ENCODE results near the gene MYO5C.

The MYO5C gene, protein sequence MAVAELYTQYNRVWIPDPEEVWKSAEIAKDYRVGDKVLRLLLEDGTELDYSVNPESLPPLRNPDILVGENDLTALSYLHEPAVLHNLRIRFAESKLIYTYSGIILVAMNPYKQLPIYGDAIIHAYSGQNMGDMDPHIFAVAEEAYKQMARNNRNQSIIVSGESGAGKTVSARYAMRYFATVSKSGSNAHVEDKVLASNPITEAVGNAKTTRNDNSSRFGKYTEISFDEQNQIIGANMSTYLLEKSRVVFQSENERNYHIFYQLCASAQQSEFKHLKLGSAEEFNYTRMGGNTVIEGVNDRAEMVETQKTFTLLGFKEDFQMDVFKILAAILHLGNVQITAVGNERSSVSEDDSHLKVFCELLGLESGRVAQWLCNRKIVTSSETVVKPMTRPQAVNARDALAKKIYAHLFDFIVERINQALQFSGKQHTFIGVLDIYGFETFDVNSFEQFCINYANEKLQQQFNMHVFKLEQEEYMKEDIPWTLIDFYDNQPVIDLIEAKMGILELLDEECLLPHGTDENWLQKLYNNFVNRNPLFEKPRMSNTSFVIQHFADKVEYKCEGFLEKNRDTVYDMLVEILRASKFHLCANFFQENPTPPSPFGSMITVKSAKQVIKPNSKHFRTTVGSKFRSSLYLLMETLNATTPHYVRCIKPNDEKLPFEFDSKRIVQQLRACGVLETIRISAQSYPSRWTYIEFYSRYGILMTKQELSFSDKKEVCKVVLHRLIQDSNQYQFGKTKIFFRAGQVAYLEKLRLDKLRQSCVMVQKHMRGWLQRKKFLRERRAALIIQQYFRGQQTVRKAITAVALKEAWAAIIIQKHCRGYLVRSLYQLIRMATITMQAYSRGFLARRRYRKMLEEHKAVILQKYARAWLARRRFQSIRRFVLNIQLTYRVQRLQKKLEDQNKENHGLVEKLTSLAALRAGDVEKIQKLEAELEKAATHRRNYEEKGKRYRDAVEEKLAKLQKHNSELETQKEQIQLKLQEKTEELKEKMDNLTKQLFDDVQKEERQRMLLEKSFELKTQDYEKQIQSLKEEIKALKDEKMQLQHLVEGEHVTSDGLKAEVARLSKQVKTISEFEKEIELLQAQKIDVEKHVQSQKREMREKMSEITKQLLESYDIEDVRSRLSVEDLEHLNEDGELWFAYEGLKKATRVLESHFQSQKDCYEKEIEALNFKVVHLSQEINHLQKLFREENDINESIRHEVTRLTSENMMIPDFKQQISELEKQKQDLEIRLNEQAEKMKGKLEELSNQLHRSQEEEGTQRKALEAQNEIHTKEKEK (N-terminal part only)

DNA sequence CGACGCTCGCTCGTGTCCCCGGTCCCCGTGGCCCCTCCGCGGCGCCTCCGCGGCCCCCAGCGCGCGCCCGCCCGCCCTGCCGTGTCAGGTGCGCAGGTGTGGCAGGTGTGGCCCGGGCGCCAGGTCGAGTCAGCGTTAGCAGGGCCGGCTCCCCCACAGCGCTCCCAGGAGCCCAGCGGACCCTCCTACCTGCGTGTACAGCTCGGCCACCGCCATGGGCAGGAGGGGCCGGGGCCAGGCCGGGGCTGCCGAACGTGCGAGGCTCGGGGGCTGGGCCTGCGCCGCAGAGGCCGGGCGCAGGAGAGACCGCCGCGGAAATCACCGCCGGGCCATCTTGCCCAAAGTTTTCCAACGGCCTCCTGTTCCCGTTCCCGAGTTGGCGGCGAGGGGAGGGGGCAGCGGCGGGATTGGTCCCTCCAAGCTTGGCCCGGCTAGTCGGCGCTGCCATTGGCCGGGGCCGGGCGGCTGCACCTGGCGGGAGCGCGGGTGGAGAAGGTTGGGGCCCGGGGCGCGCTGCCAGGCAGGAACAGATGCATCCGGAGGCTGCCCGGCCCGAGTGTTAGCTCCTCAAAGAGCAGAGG is at the start of gene MYO5C:
Gene MYO5C (minus strand): TSS at position 384 of the 581 bp plus-strand sequence. CDS start 168 bp downstream, at position 216.
- peak; percentile 91 for DNase-seq

DNA sequence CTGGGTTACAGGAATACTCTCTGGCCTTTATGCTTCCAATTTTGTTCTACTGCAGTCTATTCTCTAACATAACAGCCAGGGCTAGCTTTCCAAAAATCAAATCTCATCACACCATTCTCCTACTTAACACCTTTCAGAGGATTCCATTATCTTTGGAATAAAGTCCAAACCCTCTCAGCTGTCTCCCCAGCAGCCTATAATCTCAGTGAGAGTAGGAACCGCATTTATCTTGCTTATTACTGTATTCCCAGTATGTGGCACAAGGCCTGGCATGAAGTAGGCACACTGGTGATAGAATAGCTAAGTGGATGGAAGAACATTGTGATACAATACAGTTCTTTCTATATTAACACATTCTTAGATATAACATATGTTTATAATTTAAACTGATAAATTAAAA is 49.0 kb upstream of the MYO5C start:
- no peak for DNase-seq

DNA sequence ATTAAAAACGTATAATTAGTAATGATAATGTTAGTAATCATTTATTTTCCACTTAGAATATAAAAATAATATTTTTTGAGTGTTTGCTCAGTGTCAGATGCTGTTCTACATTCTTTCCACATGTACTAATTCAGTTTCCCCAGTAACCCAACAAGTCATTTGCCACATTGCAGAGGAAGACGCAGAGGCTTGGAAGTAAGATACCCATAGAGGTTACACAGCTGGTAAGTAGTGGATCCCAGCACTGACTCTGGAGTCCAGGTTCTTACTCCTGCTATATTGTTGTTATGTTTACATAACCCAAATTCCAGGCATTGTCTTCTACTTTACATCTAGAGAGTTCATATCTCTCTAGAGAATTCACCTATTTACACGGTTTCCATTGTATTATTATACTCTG is 48.2 kb upstream of the MYO5C start:
- DNase-seq, result no peak

DNA sequence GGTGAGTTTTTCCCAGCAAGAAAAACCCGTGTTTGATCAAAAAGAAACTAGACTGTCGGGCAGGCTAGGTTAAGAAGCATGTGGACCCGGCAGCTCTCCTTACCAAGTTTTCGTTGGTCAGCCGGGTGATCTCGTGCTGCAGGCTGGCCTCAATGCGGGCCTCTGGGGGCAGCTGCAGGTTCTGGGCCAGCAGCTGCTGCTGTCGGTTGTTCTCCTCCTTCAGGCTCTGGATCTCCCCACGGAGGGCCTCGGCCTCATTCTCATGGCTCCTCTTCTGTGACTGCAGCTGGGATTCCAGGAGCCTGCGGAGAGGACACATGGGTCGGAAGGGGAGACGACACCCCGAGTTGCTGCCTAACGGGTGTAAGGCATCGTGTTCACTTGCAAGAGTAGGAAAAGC is 44.5 kb upstream of the MYO5C start:
- DNase-seq, result no peak

DNA sequence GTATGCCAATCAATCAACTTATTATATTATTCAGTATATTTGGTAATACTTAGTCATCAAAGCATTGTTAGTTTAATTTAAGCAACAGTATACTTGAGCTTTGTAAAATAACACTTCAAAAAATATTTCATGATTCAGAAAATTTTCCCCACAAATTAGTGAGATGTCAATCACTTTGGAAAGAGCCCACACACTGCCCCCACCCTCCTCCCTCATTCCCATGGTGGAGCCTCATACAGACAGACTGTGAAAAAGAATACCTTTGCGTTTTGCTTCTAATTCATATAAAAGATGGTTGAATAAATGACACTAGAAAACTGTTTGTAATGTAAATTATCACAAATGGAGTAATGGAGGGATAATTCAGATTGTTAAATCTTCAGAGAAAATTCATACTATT is 43.3 kb upstream of the MYO5C start:
- no peak for DNase-seq

DNA sequence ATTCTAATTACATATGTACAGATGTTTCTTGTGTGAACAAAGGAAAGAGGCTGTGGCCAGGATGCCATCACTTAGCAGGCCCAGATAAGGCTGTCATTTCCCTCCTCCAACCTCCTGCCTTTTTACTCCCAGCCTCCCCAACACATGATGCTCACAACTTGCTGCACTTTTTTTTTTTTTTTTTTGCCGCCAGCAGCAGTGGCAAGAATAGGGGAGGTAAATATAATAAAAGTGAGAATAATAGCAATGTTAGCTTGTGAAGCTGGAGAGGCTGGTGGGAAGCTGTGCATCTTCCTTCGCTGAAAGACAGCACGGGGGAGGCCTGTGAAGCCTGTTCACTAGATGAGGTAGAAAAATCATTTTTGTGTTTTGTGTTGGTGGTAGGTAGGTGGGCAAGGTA is 42.5 kb upstream of the MYO5C start:
- no peak for DNase-seq

DNA sequence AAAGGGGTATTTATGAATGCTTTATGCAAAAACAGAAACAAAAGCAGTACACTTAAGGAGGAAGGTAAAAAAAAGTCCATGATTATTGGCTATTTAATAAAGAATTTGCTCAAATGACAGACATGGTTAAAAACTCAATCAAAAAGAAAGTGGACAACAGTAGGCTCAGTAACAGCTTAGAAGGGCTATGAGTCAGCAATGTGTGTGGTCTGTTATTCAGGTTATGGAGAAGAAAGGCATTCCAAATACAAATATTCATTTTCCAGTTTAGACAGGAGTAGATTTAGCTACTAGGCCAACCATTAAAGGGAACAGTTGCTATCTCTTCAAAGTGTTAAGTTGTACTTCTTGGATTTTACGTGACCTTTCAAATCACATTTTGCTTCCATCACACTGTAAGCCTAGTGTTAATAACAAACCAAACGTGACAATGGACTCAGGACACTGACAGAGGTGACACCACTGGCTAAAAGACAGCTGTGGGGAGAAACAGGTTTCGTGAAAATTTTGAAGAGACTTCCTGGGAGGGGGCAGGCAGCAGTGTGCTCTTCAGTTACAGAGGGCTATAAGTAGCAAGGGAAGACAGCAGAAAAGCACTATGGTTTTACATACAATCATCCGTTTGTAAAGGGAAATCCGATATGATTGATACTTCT is 41.7 kb upstream of the MYO5C start:
- no peak for DNase-seq

DNA sequence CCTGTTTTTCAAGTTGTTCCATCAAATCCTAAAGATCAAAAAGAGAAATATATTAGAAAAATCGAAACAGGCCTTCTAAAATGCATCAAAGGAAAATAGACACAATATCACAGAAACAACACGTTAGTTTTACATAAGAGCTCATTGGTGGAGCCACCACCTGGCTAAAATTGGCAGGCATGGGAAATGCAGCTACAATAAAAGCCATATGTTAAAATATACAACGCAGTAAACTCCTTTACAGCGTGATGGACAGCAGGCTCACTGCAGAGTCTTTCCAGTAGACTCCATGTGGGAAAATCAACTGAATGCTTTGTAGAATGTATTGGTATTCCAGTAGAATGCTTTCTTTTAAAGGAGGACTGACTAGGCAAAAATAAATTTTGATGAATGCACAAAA is 40.9 kb upstream of the MYO5C start:
- DNase-seq, result no peak

DNA sequence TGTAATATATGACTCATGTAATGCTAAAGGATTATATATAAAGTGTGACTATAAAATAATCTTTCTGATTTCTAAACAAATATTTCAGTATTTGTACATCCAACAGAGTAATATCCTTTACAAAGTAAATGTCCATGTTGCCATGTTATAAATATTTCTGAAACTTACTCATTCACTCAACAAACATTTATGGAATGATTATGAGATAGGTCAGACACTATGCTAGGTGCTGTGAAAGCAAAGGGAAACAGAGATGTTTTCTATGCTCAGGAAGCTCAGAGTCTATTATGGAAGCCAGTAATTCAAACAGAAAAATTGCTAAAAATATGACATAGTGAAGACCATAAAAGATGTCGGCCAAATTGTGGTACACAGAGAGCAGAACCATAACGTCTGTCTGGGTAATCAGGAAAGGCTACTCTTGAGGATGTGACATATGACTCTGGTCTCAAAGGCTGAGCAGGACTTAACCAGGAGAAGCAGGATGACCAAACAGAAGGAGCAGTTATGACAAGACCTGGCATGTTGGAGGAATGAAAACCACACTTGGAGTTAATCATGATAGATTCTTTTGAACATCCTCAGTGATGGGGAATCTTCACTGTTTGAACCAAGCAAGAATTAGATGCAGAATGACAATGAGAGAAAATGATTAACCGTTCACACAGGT is 39.0 kb upstream of the MYO5C start:
- DNase-seq, result no peak

DNA sequence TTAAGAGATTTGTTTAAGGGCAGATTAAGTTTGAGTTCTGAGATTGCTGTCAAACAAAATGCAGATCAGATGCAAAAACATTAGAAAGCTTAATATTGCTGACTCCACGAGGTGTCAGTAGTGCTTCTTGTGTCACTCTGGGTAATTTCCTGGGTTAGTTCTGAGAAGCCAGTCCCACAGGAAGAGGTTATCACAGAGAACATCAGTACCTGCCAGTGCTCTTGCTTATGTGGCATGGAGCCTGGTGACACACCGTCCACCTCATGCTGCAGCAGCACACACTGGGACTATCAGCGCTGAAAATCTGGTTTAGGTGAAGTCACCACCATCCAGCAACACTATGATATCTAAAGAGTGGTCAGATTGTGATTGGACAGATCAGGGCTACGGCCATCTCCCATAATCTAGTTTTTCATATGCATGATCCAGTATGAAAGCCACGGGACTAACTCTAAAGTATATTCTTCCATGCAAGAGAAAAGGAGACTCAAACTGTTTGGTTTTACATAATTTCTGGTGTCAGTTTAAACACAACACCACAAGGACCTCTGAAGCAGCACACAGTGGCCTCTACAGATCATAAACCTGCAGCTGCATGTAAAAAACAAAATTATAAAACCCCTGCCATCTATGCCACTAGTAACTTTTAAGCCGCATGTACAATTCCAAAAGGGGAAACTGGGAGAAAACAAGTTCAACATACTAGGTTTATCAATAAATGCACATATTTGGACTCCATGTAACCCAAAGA is 36.1 kb upstream of the MYO5C start:
- no peak for DNase-seq

DNA sequence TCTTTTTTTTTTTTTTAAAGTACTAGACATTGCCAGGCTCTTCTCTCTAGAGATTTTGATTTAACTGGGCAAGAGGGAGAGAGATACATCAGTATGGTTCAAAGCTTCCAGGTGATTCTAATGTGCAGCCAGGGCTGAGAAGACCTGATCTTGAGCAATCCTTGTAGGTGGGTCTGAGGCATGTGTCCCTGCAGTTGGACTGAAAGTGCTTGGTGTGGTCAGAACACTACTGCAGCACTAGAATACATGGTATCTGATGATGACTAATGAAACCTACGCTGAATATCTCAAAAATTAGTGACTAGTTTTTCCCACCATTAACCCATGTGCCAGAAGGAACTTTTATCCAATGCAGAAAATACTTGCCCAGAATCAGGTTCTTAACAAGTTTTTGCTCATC is 34.4 kb upstream of the MYO5C start:
- DNase-seq, result no peak

DNA sequence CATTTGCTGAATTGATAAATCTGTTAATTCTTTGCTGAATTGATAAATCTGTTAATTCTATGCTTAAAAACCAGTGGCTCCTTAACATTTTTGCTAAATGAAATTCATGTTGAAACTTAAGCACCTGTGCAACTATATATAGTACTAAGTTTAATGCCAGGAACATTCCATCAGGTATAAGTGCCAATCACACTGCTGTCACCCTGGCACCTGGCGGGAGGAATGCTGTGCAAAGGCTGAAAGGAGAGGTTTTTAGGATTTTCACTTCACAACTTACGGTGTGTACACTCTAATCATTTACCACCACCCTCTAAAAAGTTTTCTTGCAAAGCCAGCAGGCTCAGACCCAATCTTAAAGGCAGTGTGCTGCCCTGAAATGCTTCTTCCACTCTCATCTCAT is 33.5 kb upstream of the MYO5C start:
- no peak for DNase-seq

DNA sequence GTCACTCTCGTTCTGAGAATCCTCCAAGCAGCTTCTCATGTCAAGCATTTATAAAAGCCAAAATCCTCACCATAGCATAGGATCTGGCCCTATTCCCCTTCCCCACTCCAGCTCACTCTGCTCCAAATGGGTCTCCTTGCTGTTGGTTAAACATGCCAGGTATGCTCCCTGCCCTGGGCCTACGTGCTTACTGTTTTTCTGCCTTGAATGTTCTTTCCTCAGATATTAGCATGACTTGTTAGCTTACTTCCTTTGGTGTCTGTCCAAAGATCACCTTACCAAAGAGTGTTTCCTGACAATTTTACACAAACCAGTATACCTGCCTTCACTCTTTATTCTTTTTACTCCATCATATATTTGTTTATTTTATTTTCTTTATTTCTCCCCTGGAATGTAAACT is 33.1 kb upstream of the MYO5C start:
- DNase-seq, result no peak

DNA sequence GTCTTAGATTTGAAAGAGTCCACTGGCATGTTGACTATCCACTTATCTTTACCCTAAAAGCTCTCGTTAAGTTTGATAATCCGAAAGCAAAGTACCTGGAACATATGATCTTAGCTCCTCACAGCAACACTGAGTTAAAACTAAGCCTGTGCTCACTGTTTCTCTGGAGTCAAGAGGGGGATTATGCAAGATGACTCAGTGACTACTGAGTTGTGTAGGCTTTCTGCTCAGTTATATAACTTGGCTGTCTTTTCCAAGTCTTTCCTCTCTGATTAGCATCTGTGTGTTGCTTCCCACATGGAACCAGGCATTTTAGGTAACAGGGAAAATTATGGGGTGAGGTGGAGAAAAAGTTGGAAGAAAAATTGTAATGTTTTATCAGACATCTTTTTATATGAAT is 31.2 kb upstream of the MYO5C start:
- no peak for DNase-seq

DNA sequence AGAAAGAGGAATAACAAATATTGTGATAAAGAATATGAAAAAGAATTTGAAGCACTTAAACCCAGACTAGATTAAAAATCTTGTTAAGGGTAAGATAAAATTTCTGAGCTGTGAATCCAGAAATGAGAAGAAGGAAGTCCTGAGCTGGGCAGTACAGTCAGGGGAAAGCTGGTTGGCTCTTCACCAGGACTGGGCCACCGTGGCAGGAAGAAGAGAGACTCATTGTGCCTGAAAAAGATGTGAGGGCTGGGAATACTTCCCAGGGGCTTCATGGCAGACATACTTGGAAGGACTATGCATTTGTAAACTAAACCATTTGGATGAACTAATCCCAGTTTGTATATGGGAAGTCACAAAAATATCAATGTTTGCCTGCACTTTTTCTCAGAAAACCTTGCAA is 28.5 kb upstream of the MYO5C start:
- no peak for DNase-seq

DNA sequence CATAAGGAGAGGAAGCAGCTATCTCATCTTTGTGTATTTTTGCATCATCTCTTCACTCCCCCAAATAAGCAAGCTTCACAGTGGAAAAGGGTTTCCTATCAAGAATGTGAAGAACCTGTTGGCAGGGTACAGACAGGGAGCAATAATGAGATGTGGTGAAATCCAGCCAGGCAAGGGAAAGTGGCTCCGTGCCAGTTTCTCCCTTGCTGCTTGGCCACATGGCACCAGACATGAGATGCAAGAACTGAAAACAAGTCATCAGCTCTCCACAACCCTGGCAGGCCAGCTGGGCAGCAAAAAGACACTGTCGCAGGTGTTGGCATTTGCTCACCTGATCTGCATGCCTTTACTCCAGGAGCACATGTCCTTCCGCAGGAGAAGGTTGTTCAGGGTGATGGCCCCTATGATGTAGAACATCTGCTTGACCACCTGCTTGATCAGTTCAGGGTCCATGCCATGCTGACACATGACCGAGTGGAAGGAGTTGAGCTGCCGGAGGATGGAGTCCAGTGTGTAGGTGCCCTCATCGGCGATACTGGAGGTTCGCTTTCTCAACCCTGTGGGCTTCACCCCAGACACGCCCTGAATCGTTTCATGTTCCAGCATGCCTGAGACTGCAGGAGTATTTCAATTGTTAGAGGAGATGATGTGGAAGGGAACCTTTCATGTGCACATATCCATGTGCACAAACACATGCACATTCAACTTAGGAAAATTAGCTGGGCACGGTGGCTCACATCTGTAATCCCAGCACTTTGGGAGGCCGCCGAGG is 23.3 kb upstream of the MYO5C start:
- DNase-seq, result peak; percentile 58

DNA sequence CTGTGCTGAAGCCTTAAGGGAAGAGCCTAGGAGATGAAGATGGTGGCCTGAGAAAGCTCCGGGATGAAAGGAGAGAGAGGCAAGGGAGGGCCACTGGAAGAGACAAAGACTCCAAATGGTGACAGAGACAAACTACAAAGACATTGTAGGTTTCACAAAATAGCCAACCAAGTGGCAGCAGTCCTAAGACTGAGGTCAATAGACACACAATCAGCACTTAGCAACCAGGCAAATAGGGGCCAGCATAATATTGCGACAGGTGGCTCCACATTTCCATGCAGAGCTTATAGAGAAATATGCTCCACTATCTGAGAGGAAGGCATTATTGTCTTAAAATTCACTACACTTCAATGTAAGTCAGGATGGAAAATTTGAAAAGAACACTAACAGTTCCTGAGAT is 22.1 kb upstream of the MYO5C start:
- no peak for DNase-seq

DNA sequence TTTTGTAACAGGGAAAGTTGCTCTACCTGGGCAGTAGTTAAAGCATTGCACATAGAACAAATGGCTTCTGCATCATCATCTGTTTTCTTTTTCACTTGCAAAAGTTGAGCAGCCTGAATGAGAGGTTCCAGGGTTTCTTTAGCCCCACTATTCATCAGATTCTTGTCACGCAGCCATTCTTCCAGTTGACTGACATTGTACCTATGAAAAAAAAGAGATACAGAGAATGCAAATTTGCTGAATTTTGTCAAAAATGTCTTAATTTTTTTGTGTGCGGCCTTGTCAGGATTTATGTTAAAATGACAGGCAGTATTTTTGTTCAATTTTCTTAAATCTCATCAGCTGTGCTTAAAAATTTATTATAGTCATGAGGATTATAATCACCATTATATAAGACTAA is 21.4 kb upstream of the MYO5C start:
- no peak for DNase-seq

DNA sequence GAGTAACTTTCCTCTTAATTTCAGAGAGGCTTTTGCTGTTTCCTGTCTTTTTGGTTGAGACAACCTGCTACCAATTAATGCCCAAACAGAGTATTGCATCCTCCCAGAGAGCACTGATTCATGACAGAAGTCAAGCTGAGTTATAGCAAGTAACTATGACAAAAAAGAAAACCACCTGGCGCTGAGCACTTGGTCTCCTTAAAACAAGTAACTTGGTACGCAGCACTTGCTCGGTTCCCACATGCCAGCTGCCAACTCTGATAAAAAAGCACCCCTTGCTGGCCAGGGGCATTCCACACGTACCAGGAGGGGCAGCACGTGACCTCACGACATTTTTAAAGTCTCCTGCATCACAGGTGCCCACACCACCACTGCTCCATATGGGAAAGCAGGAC is 13.5 kb upstream of the MYO5C start:
- no peak for DNase-seq

DNA sequence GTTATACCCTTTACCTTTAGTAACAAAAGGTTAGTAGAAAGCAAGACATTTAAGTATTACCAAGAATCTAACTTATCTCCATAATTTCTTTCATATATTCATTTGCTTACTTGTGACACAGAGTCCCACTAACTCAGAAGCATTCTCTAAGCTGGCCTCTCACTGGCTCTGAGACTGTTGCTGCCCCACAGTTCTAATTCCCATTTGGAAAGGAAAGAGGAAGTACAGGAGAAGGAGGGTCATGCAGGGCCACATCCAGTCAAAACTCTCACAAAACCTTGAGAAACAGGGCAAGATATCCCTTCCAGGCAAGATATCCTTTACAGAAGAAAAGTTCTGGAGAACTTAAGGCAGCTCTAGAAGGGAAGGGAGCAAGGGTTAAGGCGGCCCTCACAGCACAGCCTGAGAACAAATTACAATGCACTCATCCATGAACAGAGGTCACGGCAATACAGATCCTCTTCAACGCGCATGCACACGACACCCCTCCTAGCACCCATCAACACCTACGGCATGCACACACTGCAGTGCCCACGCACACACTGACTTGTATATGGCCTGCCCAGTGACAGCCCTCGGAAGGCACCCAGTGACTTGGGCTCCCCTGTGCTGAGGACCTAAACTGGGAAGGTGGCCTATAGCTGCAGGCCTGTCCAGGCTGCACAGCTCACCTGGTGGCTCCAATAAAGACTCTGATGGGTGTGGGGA is 13.0 kb upstream of the MYO5C start:
- DNase-seq, result no peak
